Endothelial cell of umbilical vein (primary cell): ENCODE data around the gene MYH3. TPM values are rescaled to one million over a fixed set of nuclear protein-coding genes. Genes with fewer than 3 reads are reported as not detected.

ENCODE experiments used
- BruUV-seq: library from RNA; stranded (reverse); fragments of 400-500 nt; replicated peaks from 2 replicates; lab custom pipeline; 2021; lab: Mats Ljungman, UMichigan
- CTCF ChIA-PET: fragments of 300-600, 350-600 bp; sonication (Branson Sonifier 250); formaldehyde crosslinking; loops from one replicate; lab custom pipeline; 2021; ENCODE audit warnings: antibody characterized with exemption, inconsistent platforms; lab: Charles Lee
- POLR2A ChIA-PET: fragments of 300-600, 350-600 bp; sonication (Branson Sonifier 250); formaldehyde crosslinking; loops from one replicate; lab custom pipeline; 2021; ENCODE audit warnings: antibody characterized with exemption, inconsistent platforms; lab: Charles Lee
- DNase-seq: peaks from one replicate; pipeline ENCODE4 v3.0.0-alpha.2; 2011; ENCODE audit warnings: low read depth, low spot score
- FAIRE-seq: peaks from 2 replicates; lab custom pipeline; 2011; peaks lifted over from hg19 to GRCh38; lab: Jason Lieb, UNC
- H2AFZ ChIP-seq: 2 replicates; pipeline ENCODE4 v1.6.0; 2012; ENCODE audit warnings: low read depth, low read length, control low read depth, inconsistent platforms
- H3K27ac ChIP-seq: 2 replicates; pipeline ENCODE4 v1.5.1; 2011; ENCODE audit warnings: low read depth, mild to moderate bottlenecking, control low read depth, low read length, moderate library complexity; ENCODE audit not compliant: insufficient read depth
- H3K27me3 ChIP-seq, 2 experiments: 2 replicates each; pipeline versions ENCODE4 v1.6.0 to v1.6.1; 2011; ENCODE audit warnings: low read length in 2 of 2, mixed read lengths in 1 of 2; ENCODE audit not compliant: control insufficient read depth in 2 of 2, insufficient read depth in 2 of 2
- H3K36me3 ChIP-seq, 2 experiments: 2 replicates in 1 of 2; 3 replicates in 1 of 2; pipeline ENCODE4 v1.5.1; 2011; ENCODE audit warnings: low read length in 2 of 2, mild to moderate bottlenecking in 1 of 2, moderate library complexity in 1 of 2; ENCODE audit not compliant: control insufficient read depth in 2 of 2, insufficient read depth in 2 of 2; ENCODE audit errors: extremely low read depth in 1 of 2
- H3K4me1 ChIP-seq: 3 replicates; pipeline ENCODE4 v1.5.1; 2011; ENCODE audit warnings: mild to moderate bottlenecking, low read length; ENCODE audit not compliant: control insufficient read depth, insufficient read depth; ENCODE audit errors: extremely low read depth
- H3K4me2 ChIP-seq: 2 replicates; pipeline ENCODE4 v1.6.1; 2011; ENCODE audit warnings: low read length, control low read depth, mixed read lengths; ENCODE audit not compliant: insufficient read depth
- H3K4me3 ChIP-seq, 3 experiments: fragments of 200-600 bp in 1 of 3; sonication (generic), shearing (Covaris generic) in 1 of 3; replicated peaks in 1 of 3; 2 replicates each; pipeline ENCODE4 v1.5.1; 2011 to 2016; ENCODE audit warnings: control low read depth in 3 of 3, low read length in 3 of 3, mild to moderate bottlenecking in 2 of 3, inconsistent platforms in 1 of 3, low read depth in 1 of 3, moderate library complexity in 1 of 3; ENCODE audit not compliant: insufficient read depth in 1 of 3
- H3K79me2 ChIP-seq: 2 replicates; pipeline ENCODE4 v1.6.0; 2012; ENCODE audit warnings: low read length, inconsistent platforms; ENCODE audit not compliant: control insufficient read depth, insufficient read depth
- H3K9ac ChIP-seq: replicated peaks from 2 replicates; pipeline ENCODE3; 2011; ENCODE audit warnings: low read length, control low read depth; ENCODE audit not compliant: insufficient read depth; ENCODE audit errors: extremely low read depth
- H3K9me1 ChIP-seq: replicated peaks from 3 replicates; pipeline ENCODE4 v1.6.0; 2011; ENCODE audit warnings: mild to moderate bottlenecking, low read length; ENCODE audit not compliant: control insufficient read depth, insufficient read depth; ENCODE audit errors: extremely low read depth
- H3K9me3 ChIP-seq: replicated peaks from 2 replicates; pipeline ENCODE4 v1.5.1; 2012; ENCODE audit warnings: low read length, inconsistent platforms; ENCODE audit not compliant: control insufficient read depth, insufficient read depth
- H4K20me1 ChIP-seq: replicated peaks from 2 replicates; pipeline ENCODE3; 2011; ENCODE audit warnings: mild to moderate bottlenecking, low read length; ENCODE audit not compliant: control insufficient read depth, insufficient read depth; ENCODE audit errors: extremely low read depth
- CTCF ChIP-seq, 2 donors: IDR thresholded peaks; 1 replicate in 1 of 2; 2 replicates in 1 of 2; pipeline ENCODE4 v1.5.1; 2011; ENCODE audit warnings: low read length in 2 of 2, mild to moderate bottlenecking in 2 of 2, moderate library complexity in 2 of 2, control low read depth in 1 of 2, inconsistent platforms in 1 of 2, low read depth in 1 of 2; ENCODE audit not compliant: insufficient read depth in 1 of 2; ENCODE audit errors: extremely low read depth in 1 of 2
- EZH2 ChIP-seq: IDR thresholded peaks from 2 replicates; pipeline ENCODE4 v1.6.1; 2012; ENCODE audit warnings: borderline replicate concordance, low read depth, mild to moderate bottlenecking, moderate library complexity, low read length, inconsistent platforms; ENCODE audit not compliant: severe bottlenecking
- FOS ChIP-seq: IDR thresholded peaks from 2 replicates; pipeline ENCODE4 v1.6.1; 2011; ENCODE audit warnings: mild to moderate bottlenecking, low read length, moderate library complexity, borderline replicate concordance; ENCODE audit not compliant: insufficient read depth
- GATA2 ChIP-seq: IDR thresholded peaks from 2 replicates; pipeline ENCODE4 v1.7.0; 2011; ENCODE audit warnings: low read depth, mild to moderate bottlenecking, moderate library complexity, mixed read lengths, low read length; ENCODE audit not compliant: insufficient read length, insufficient read depth
- JUN ChIP-seq: IDR thresholded peaks from 2 replicates; pipeline ENCODE4 v1.6.1; 2011; ENCODE audit warnings: borderline replicate concordance, low read depth; ENCODE audit not compliant: insufficient read length, insufficient read depth
- MAX ChIP-seq: IDR thresholded peaks from 2 replicates; pipeline ENCODE4 v1.6.1; 2011; ENCODE audit not compliant: insufficient read depth, insufficient read length
- MYC ChIP-seq: IDR thresholded peaks from one replicate; pipeline ENCODE4 v1.6.1; 2011; ENCODE audit warnings: mild to moderate bottlenecking, low read depth, low read length
- POLR2A ChIP-seq: IDR thresholded peaks from 2 replicates; pipeline ENCODE4 v1.6.1; 2012; ENCODE audit warnings: low read depth, mild to moderate bottlenecking, control low read depth, low read length
- POLR2AphosphoS5 ChIP-seq: IDR thresholded peaks from 2 replicates; pipeline ENCODE4 v1.6.1; 2012; ENCODE audit warnings: low read depth, mild to moderate bottlenecking, control low read depth, low read length, moderate library complexity; ENCODE audit not compliant: insufficient read depth
- dilution Hi-C: fragments of 300-500 bp; cut with MboI; formaldehyde crosslinking; loops from one replicate; pipeline ENCODE4 v1.15.0; 2019; ENCODE audit warnings: low sequenced_read_pairs; ENCODE audit not compliant: extremely low pct_ligation_motif_present
- intact Hi-C: fragments of 100-400 bp; cut with micrococcal nuclease; formaldehyde crosslinking; loops from one replicate; pipeline ENCODE4 v1.10.0; 2022
- polyA plus RNA-seq, 4 experiments: library from polyadenylated mRNA; depleted of rRNA in 3 of 4; stranded (reverse) in 3 of 4; unstranded in 1 of 4; fragments of >200 nt; gene quantifications; 2 replicates each; pipeline versions ENCODE4 v1.2.1 to v1.2.3, GENCODE V29; 2011 to 2012; ENCODE audit warnings: missing spikeins in 1 of 4
- total RNA-seq: library from RNA; stranded (reverse); gene quantifications from 2 replicates; pipeline ENCODE4 v1.2.3, GENCODE V29; 2021

Gene MYH3
- total and polyA plus RNA-seq, 2 donors (not counting 3 experiments of a cell fraction or from before 2014, with no cell fraction given) = 0.65 to 0.73 TPM

- CTCF ChIA-PET = interaction anchor here (0.9 kb wide), 1 partner anchor 31 kb away, joined by 3 read pairs; no protein-coding TSS in a partner anchor
- POLR2A ChIA-PET = no interaction called here
- H3K9ac ChIP-seq = no peak overlapping the region
- H3K4me3 ChIP-seq = no peak overlapping the region
- TF ChIP-seq POLR2AphosphoS5 = no peak
- TF ChIP-seq GATA2 = no peak
- TF ChIP-seq JUN = no peak
- TF ChIP-seq POLR2A = no peak
- TF ChIP-seq FOS = no peak
- no peak for TF ChIP-seq MYC
- no peak for FAIRE-seq
- H3K4me2 ChIP-seq = no peak overlapping the region
- H3K27ac ChIP-seq = no peak overlapping the region
- H3K4me1 ChIP-seq = no peaks in the 10 kb centered on the region
- intact Hi-C loops (loop anchor here (5.0 to 10.0 kb wide), 2 partner anchors 493 to 1336 kb away; no protein-coding TSS in a partner anchor), dilution Hi-C loops (no loop called here)
- H3K36me3 ChIP-seq = no peaks in the 10 kb centered on the region
- H3K9me1 ChIP-seq = no peaks in the 10 kb centered on the region
- no peaks in the 10 kb centered on the region for H4K20me1 ChIP-seq
- no TSS peak for BruUV-seq
- H3K79me2 ChIP-seq = no peaks in the 10 kb centered on the region
- no peaks in the 10 kb centered on the region for H3K9me3 ChIP-seq
- no peak overlapping the region for H2AFZ ChIP-seq
- no peak for DNase-seq
- H3K27me3 ChIP-seq = no peaks in the 10 kb centered on the region
Measured at GRCh38 chr17:10648956-10649355, 8.2 kb downstream of the MYH3 start.

GRCh38 chr17:10648381-10648780 is 8.7 kb downstream of the MYH3 start:
- Histone ChIP-seq H3K9me1 (no peaks in the 10 kb centered on the region), H3K9me3 (no peaks in the 10 kb centered on the region), H3K79me2 (no peaks in the 10 kb centered on the region), H3K4me2 (no peak overlapping the region), H3K36me3 (no peaks in the 10 kb centered on the region), H4K20me1 (no peaks in the 10 kb centered on the region), H3K27ac (no peak overlapping the region), H3K9ac (no peak overlapping the region), H3K4me1 (no peaks in the 10 kb centered on the region), H3K4me3 (no peak overlapping the region), H2AFZ (no peak overlapping the region), H3K27me3 (no peaks in the 10 kb centered on the region)
- POLR2A ChIA-PET = no interaction called here
- no TSS peak for BruUV-seq
- intact Hi-C loops = loop anchor here (5.0 to 10.0 kb wide), 2 partner anchors 494 to 1336 kb away; no protein-coding TSS in a partner anchor
- dilution Hi-C loops = no loop called here
- no peak for FAIRE-seq
- DNase-seq = no peak
- CTCF ChIA-PET = interaction anchor here (4.6 kb wide), 1 partner anchor 196 kb away, joined by 88 read pairs; no protein-coding TSS in a partner anchor
- TF ChIP-seq MYC = no peak
- TF ChIP-seq JUN = no peak
- TF ChIP-seq MAX = no peak
- no peak for TF ChIP-seq FOS
- no peak for TF ChIP-seq POLR2AphosphoS5
- no peak for TF ChIP-seq GATA2
- no peak for TF ChIP-seq EZH2
- no peak for TF ChIP-seq CTCF (IDR thresholded peaks at IDR 0.05; ENCODE audit: extremely low read depth in 1 of 2, insufficient read depth in 1 of 2, low read depth in 1 of 2, low read length in 2 of 2)
- no peak for TF ChIP-seq POLR2A
